C4-2B (cell line): ENCODE measurements around the gene PGAM2.
"Not testable (repeated sequence)": the region's sequence is repeated elsewhere in the genome, so short reads cannot be mapped to it uniquely, and the experiment has no call there.

Experiments
- ZFX ChIP-seq: fragments of 450-650 bp; IDR thresholded peaks from 2 replicates; pipeline ENCODE4 v1.6.1; 2017
- TF ChIP-seq, protein P1 (sequence below): fragments of 450-650 bp; conservative IDR thresholded peaks from 2 replicates; pipeline ENCODE4 v1.5.1; 2017; ENCODE audit warnings: mild to moderate bottlenecking

- TF ChIP-seq, protein P1, sequence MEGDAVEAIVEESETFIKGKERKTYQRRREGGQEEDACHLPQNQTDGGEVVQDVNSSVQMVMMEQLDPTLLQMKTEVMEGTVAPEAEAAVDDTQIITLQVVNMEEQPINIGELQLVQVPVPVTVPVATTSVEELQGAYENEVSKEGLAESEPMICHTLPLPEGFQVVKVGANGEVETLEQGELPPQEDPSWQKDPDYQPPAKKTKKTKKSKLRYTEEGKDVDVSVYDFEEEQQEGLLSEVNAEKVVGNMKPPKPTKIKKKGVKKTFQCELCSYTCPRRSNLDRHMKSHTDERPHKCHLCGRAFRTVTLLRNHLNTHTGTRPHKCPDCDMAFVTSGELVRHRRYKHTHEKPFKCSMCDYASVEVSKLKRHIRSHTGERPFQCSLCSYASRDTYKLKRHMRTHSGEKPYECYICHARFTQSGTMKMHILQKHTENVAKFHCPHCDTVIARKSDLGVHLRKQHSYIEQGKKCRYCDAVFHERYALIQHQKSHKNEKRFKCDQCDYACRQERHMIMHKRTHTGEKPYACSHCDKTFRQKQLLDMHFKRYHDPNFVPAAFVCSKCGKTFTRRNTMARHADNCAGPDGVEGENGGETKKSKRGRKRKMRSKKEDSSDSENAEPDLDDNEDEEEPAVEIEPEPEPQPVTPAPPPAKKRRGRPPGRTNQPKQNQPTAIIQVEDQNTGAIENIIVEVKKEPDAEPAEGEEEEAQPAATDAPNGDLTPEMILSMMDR, result not testable (repeated sequence)
- not testable (repeated sequence) for TF ChIP-seq ZFX
Observed at GRCh38 chr7:44030029-44030428, 35.3 kb downstream of the PGAM2 start.
